HG02970 (cell line): ENCODE measurements around the gene TOMM34.

Source experiments
- ATAC-seq: cut with Tn5 transposase; IDR thresholded peaks from one replicate; pipeline ENCODE4 v1.9.1; 2021; ENCODE audit warnings: mild to moderate bottlenecking, moderate library complexity, moderate number of reproducible peaks; ENCODE audit not compliant: unreplicated experiment, low FRiP score

TOMM34 gene

DNA sequence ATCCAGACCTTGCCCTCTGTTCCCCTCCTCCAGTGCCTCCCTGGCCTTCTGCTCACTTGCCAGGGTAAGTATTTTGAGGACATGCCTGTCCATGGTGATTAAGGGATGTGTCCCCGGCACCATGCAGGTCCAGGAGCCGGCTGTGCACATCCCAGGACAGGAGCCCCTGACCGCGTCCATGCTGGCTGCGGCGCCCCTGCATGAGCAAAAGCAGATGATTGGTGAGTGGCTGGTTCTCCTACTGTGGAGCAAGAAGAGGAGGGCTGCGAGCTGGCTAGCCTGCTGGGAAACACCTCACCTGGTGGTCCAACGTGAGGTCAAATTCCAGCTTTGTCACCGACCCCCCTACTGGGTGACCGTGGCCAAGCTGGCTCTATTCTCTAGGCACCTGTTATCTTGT lies 23.7 kb downstream of the TOMM34 start:
- no peak for ATAC-seq

DNA sequence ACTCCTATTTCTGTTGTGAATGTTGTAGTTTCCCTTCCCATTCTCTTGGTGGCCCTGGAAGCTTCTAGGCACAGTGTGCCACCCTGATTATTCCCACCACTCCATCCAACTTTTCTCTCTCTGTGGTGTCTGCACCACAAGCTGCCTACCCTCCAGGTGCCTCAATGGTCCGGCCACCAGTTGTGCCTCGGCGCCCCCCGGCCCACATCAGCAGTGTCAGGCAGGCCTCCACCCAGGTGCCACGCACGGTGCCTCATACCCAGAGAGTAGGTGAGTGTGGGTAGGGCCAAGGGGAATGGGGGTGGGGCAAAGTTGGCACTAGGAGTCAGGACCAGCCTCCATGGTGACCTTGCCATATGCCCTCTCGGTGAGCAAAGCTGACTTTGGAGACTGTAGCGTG lies 27.3 kb downstream of the TOMM34 start:
- no peak for ATAC-seq

DNA sequence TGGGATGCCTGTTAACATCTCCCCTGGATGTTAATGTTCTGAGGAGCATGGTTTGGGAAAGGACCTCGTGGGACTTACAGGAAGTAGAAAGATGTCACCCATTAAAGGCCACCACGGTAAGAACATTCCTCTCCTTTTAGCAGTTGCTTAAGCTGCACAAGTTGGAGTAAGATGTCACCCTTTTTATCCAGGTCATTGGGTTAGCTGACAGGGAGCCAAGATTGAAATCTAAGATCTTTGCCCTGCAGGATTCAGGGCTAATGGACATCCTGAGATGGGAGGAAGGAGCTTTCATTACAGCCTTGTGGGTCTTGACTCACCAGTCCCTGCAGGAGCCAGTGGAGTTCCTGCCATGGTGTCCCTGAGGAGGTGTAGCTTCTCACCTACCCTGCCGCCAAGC lies 28.3 kb downstream of the TOMM34 start:
- ATAC-seq = no peak

DNA sequence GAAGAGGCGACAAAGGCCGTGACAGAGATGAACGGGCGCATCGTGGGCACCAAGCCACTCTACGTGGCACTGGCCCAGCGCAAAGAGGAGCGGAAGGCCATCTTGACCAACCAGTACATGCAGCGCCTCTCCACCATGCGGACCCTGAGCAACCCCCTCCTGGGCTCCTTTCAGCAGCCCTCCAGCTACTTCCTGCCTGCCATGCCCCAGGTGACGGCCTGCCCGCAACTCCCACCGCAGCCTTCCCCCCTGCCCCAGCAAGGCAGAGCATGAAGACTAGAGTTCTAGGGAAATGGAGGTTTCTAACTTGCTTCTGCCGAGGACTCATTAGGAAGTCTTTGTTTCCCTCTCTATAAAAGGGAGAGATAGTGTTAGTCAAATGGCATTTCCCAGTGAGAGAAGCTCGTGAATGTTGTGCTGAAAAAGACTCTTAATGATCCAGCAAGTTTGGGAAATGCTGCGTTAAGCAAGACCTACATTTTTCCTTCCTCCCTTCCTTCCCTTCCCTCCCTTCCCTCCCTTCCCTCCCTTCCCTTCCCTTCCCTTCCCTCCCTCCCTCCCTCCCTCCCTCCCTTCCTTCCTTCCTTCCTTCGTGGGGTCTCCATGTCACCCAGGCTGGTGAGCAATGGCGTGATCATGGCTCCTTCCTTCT lies 29.6 kb downstream of the TOMM34 start:
- ATAC-seq = no peak

DNA sequence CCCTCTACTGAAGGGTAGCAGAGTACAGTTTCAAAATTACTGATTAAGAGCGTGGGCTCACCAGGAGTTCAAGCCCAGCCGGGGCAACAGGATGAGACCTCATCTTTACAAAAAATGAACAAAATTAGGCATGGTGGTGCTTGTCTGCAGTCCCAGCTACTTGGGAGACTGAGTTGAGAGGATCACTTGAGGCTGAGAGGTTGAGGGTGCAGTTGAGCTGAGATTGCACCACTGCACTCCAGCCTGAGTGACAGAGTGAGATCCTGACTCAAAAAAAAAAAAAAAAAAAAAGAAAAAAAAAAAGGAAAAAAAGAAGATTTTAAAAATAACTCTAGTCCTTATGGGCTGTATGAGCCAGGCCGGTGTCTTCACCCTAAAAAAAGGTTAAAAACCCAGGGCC lies 31.6 kb downstream of the TOMM34 start:
- no peak for ATAC-seq

DNA sequence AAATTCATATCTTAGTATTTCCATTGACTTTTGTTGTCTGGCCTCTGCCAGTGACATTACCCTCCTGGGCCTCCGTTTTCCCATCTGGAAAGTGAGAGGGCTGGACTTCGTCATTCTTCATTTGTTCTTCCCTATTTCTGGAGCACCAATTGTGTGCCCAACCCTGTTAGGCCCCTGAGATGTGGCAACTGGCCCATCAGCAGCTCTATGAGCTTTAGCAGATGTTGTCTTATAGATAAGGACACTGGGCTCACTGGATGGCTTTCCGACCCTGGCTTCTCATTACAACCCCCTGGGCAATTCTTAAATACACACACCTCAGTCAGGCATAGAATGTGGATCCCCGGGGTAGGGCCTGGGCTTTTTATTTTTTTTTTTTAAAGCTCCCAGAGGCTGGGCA lies 35.7 kb downstream of the TOMM34 start:
- no peak for ATAC-seq

DNA sequence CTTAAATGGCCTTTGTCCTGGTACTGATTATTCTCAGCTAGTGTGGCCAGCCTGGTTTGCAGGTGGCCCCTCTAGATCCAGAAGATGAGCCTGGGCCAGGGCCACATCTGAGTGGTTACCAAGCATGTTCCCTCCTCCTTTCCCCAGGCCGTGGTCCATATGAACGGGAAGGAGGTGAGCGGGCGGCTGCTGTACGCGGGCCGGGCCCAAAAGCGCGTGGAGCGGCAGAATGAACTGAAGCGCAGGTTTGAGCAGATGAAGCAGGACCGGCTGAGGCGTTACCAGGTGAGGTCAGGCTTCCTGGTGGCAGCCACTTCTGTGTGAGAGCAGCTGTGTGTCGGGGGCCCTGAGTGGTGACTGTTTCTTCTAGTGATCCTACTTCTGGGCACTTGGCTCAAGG lies 38.8 kb downstream of the TOMM34 start:
- ATAC-seq = no peak

DNA sequence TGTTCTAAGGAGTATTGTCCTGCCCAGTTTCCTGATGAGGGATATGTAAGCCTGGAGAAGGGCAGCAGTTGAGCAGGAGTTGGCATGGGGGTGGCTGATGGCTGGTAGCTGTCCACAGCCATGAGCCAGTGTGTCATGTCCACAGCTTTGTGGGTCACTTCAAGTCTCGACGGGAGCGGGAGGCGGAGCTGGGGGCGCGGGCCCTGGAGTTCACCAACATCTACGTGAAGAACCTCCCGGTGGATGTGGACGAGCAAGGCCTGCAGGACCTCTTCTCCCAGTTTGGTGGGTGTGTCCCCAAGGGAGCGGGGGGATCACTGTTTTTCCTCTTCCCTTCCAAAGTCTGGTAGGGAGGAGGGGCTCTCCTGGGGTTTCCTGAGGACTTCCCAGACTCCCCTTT lies 41.4 kb downstream of the TOMM34 start:
- no peak for ATAC-seq

DNA sequence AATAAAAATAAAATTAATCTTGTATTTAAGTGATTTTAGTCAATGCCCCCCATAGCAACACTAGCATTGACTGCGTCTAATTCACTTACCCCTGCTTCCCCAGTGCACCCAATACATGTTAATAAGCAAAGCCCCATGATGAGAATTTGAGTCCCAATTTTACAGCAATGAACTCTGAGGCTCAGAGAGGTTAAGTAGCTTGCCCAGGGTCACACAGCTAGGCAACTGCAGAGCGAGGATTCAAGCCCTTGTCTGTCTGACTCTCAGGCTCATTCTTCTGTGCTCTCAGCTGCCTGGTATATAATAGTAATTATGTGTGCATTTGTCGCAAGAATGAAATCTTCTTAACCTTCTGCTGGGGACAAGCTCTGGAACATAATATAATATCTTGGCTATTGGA lies 41.9 kb downstream of the TOMM34 start:
- ATAC-seq = no peak

DNA sequence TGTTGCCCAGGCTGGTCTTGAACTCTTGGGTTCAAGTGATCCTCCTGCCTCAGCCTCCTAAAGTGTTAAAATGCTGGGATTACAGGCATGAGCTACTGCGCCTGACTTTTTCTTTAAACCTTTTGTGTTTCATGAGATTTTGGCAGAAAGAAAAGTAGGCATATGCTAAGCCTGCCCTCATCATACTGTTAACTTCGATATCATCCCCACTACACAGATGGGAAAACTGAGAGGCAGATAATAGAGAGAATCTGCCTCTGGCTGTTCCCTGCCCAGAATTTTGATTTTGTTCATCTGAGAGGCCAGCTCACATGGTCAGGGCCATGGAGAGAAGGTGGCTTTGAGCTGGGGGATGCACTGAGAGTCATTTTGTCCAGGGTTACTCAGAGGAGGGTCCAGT lies 42.8 kb downstream of the TOMM34 start:
- no peak for ATAC-seq

DNA sequence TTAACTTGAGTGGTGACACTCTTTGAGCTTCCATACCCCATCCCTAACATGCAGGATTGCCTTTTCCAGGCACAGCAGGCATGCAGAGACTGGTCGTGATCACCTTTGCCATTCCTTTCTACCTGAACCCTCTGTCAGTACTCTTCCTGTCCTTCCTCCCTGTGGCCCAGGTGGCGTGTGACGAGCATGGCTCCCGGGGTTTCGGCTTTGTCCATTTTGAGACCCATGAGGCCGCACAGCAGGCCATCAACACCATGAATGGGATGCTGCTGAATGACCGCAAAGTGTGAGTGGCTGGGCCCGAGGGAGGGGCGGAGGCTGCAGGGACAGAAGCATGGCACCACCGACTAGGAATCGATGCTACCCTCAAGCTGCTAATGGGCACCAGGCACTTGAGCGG lies 43.6 kb downstream of the TOMM34 start:
- ATAC-seq = no peak

DNA sequence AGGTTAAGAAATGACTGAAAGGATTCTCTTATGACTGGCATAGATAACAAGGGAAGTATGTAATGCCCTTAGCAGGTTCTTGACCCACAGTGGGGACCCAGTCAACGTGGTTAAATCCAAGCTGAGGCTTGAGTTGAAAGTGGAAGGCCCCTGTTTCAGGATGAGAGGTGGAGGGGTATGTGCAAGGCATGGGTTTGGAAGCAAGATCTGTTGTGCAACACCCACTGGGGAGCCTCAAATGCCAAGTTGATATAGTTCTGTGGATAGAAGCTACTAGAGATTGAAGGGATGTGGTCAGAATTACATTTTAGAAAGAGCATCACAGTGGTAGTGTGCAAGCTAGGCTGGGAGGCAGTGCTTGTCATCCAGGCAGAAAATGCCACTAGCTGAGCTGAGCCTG lies 45.3 kb downstream of the TOMM34 start:
- ATAC-seq = no peak

DNA sequence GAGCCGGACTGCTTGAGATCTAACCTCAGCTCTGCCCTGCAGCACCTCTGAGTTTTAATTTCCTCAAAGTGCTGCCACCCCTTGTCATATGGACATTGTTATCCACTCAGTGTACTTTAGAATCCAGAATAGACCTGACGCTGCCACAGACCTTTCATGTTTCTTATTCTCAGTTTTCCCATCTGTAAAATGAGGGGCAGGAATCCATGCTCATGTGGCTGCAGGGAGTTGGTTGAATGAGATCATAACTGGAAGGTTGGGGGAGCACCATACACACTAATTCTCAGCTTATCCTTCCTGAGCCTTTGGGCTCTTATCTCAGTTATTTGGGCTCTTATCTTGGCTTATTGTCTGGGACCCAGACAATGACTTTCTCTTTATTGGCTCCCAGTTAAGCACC lies 48.0 kb downstream of the TOMM34 start:
- ATAC-seq = no peak

DNA sequence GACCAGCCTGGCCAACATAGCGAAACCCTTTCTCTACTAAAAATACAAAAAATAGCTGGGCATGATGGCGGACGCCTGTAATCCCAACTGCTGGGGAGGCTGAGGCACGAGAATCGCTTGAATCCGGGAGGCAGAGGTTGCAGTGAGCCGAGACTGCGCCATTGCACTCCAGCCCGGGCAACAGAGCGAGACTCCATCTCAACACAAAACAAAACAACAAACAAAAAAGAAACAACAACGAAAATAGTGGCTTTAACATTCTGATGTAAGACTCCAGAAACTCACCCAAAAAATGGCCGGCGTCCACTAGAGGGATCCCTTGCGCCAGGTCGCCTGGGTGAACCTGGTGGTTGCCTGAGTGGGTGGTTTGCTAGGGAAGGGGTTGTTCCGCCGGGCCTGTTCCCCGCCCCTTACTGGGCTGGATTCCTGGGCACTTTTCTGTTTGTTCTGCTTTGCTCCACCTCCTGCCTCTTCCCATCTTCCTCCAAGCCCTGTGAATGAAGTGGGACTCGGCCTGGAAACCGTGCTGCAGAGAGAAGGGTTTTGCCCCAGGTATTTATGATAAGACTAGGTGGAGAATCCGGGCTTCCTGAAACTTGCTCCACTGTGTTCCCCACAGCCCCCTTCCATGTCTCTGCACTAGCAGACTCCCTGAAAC lies 48.8 kb downstream of the TOMM34 start:
- no peak for ATAC-seq

DNA sequence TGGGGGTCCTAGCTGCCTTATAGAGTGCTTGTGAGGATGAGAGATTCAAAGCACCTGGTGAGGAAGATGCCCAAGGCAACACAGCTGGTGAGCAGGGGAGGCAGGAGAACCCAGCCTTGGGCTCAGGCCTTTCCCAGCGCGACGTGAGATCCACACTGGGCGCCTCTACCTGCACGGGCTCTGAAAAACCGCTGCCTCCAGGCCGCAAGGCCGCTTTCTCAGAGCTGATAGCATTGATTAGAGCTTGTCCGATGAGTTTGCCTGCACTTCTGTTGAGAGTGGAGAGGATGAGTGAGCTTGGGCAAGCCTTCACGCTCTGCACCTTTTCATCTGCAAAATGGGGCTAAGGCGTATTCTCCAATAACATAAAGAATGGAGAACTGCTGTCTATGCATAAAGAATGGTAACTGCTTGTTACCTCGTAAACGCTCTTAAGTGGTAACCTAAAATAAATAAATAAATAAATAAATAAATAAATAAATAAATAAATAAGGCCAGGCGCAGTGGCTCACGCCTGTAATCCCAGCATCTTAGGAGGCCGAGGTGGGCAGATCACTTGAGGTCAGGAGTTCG lies 49.4 kb downstream of the TOMM34 start:
- ATAC-seq = no peak

DNA sequence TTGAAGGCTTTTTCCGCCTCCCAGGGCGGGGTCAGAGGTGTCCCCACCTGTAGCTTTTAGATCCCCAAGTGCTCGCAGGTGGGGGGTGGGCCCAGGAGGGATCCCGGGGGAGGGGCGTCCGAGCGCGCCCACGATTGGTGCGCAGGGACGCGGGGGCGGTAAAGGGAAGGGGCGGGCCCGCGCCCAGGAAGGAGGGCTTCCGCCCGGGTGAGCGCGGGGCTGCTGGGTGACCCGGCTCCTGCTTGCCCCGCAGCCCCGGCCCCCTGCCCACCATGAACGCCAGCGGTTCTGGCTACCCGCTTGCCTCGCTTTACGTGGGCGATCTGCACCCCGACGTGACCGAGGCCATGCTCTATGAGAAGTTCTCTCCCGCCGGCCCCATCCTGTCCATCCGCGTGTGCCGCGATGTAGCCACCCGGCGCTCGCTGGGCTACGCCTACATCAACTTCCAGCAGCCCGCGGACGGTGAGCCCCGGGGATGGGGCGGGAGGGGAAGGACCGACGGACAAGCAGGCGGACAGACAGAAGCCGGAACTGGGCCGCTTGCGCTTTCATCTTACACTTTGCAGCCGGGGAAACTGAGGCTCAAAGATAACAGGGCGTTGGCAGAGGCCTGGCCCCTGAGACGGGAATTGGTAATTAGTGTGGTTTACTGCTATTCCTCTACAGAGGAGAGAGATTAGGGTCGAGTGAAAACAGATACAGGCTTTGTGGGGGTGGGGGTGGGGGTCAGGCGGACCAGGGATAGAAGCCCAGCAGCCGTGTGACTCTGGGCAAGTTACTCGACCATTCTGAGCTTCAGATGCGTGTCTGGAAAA lies 50.1 kb downstream of the TOMM34 start, which contains the start of gene PABPC1L:
TSS of gene PABPC1L (plus strand) at position 189 of the 818 bp plus-strand sequence. CDS start at position 273, 84 bp downstream.
- no peak for ATAC-seq

DNA sequence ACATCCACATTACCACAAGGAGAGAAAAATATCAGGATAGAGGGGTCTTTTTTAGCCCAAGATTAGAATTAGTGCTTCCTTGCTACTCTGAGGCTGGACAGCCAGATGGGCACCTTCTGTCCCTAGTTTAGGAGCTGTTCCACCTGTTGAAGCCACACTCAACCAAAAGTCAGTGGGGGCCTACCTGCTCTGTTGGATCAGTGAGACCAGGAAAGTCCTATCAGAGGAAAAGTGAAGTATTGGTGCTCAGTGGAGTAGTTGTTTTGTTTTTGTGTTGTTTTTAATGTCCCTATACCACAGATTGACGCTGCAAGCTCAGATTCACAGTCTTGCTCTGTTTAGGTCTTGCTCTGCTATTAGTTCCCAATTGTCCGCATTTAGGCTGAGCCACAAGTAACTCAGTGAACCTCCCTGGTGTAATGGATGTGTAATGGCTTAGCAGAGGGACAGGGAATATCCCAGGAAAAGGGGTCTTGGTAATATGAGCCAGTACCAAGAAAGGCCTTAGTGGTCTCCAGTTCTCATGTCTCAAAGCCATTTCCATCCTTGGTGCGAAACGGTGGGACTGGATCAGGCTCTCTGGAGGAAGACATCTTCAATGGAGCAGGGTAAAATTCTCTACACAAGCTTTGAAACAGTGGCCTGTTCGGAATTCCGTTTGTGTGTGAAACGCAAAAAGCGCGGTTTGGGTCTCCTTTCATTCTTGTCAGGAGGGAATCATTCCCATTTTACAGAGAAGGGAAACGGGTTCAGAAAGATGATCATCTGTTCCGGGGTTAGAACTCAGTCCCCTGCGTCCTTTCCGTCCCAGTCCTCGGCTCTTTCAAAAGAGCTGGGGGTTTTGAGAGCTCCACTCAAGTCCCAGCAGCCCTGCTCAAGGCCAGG lies 51.0 kb downstream of the TOMM34 start:
- no peak for ATAC-seq

DNA sequence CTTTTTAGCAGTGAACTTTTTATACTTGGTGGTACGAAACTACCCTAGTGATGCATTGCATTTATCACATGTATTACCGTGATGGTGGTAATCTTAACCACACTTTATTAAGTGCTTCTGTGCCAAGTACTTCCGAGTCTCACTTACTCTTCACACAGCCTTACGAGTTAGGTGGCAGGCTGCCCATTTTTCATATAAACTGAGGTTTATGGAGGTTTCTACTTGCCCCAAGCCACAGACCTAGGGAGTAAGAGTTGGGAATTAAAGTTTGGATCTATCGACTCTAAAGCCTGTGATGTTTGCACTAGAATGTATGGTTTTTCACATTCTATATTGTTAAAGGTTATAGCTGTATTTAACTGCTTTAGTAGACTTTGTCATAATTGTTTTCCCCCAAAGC lies 55.8 kb downstream of the TOMM34 start:
- no peak for ATAC-seq

DNA sequence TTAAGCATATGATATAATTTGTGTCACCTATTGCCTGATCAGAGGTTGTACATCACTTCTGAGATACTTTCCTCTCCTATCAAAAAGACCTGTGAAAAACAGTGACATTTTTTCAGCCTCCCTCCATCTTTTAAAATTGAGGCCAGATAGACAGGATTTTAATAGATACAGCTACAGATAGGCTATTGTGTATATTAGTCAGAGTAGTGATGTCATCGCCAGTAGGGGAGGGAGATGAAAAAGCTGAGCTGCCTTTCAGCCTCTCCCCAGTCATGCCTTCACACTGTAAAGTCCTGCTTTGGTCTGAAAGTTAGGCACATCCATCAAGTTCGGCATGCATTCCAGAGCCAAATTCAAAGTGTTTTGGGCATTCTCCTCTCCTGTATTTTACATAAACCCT lies 58.2 kb downstream of the TOMM34 start:
- ATAC-seq = no peak

DNA sequence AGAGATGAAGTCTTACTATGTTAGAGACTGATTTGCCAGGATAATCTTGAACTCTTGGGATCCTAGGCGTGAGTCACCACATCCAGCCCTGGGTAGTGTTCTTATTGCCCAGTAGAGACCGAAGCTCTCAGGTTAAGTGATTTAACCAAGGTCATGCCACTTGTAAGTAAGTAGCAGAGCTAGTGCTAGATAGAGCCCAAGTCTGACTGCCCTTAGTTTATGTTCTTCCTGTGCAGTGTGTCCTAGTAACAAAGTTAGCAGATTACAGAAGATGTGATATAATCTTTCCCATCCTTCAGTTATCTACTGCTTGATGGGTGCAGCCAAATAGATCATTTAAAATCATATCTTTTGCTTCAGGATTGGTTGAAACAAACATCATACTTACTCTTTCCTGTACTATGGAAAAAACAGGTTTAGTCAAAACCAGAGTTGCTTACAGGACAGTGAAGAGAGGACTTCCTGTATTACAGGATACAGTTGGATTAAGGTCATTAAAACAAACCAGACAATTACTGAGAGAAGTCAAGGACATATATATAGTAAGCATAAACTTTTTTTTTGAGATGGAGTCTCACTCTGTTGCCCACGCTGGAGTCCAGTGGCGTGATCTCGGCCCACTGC lies 59.9 kb downstream of the TOMM34 start:
- ATAC-seq = no peak
